Measurements from ENCODE around the gene UNC45A.

GRCh38 chr15:90917569-90917968, 17.5 kb upstream of the UNC45A start:
- TF ChIP-seq CTCF (IDR thresholded peaks at IDR 0.05) (no peak), POLR2A (IDR thresholded peaks at IDR 0.05) (no peak)

Data from right lobe of liver (tissue), 4 donors.